ENCODE measurements around the gene NPPA.
"Not testable (repeated sequence)": the region's sequence is repeated elsewhere in the genome, so short reads cannot be mapped to it uniquely, and the experiment has no call there.

Gene NPPA

DNA sequence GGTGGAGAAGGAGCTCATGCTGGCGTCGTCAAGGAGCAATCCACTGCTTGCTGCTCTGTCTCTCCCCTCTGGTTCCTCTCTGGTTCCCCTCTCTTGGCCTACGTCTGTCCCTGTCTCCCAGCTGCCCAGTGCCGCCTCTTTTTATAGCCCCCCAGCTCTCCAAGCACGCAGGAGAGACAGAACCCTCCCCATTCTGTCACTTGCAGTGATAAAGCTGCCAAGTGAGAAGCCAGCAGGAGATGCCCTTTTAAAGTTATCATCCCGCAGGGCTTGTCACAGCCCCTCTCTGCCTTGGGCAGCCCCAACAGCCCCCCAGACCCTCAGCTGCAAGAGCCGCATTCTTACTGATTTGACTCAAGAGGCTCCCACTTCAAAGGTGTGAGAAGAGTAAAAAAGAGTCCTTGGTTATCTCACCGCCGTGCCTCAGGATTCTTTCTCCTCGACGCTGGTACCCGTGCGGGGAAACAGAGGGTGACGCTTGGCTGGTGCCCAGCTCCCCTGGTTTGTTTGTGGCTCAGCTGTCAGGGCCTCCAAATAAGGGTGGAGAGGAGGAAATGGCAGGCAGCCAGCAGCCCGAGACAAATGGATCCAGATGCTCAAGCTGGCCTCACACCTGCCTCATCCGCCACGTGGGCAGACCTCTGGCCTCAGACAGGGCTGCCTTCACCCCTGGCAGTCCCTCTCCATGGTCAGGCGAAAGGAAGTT, at the start of gene NPPA:
Gene NPPA, minus strand, starts transcription at position 117 of the 706 bp plus-strand sequence. Its CDS starts 99 bp downstream, at position 18.
- no peak for DNase-seq (ENCODE audit: low spot score)

DNA sequence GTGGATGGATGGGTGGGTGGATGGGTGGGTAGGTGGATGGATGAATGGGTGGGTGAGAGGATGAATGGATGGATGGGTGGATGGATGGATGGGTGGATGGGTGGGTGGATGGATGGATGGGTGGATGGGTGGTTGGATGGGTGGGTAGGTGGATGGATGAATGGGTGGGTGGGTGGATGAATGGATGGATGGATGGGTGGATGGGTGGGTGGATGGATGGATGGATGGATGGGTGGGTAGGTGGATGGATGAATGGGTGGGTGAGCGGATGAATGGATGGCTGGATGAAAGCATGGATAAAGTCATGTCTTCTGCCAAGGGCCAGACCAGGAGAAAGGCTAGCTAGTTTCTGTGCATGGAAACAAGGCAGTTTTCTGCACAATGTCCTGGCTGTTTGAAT, 46.9 kb upstream of the NPPA start:
- DNase-seq (ENCODE audit: low spot score) = not testable (repeated sequence)

DNA sequence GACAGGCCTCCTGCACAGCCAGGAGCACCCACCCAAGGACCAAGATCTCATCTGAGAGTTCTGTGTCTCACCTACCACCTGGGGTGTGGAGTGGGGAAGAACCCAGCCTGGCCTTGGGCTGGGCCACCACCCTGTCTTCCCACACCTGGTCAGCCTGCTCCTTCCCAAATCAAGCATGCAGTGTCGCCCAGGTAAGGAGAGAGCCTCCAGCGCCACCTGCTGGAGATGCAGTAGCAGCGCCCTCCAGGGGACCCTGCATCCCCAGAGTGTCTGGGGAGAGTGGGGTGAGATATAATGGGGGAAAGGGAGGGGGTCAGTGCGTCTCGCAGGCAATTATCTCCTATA, 46.3 kb upstream of the NPPA start:
- no peak for DNase-seq (ENCODE audit: low spot score)

DNA sequence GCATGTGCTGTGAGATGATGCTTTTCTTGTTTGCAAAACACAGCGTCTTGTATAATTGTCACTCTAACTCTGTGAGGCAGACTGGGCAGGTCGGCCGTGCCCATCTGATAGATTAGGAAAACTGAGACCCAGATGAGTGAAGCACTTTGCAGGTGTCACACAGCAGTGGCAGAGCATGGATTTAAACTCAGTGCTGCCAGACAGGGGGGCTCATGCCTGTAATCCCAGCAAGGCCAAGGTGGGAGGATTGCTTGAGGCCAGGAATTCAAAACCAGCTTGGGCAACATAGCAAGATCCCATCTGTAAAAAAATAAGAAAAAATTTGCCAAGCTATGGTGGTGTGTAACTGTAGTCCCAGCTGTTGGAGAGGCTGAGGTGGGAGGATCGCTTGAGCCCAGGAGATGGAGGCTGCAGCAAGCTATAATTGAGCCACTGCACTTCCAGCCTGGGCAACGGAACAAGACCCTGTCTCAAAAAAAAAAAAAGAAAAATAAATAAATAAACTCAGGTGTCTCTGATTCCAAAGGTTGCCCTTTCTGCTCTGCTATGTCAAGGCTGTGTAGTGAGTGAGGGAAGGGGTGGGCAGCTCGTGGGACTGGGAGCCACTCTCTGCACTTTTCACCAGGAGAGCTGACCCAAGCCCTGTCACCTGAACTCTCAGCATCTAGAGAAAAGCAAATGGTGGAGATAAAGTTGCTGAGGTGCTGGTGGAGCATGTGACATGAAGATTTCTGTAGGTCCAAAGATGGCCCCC, 44.0 kb upstream of the NPPA start:
- DNase-seq (ENCODE audit: low spot score) = no peak

DNA sequence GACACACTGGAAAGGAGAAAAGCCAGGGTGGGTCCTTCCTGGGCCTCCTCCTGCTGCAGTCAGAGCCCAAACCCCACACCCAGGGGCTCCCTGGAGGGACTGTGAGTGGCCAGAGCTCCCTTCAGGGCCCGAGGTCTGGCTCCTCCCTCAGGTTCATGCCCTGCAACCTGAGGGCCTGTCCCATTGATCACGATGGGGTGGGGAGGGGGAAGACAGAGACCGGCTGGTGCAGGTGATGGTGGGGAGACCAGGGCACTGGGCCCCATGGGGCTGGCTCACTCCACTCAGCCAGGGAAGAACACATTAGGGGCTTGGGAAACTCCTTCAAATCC, 41.3 kb upstream of the NPPA start:
- DNase-seq (ENCODE audit: low spot score) = no peak

DNA sequence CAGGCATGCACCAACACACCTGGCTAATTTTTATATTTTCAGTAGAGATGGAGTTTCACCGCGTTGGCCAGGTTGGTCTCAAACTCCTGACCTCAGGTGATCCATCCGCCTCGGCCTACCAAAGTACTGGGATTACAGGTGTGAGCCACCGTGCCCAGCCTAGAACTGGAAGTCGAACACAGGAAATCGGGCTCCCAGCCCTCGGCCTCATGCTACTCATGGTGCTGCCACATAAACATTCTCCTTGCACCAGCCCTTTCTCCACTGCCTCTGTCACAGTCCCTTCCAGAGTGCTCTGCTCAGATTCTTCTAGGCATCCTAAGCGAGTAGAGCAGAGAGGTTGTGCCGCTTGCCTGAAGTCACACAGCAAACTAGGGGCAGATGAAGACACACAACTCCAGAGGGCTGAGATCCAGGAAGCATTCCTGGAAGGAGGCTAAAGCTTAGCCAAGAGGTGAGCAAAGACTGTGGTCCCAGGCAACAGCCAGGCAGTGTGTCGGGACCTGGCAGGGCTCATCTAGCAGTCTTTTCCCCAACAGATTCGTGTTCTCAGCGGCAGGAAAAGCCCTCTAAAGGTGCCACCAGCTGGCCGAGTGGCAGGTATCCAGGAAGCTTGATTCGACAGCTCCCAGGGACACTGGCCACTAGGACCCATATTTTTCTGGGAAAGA, 40.8 kb upstream of the NPPA start:
- DNase-seq (ENCODE audit: low spot score) = no peak

- no peak for DNase-seq (ENCODE audit: low spot score)
Observed at GRCh38 chr1:11887666-11888007, 40.1 kb upstream of the NPPA start.

GRCh38 chr1:11886986-11887665, 39.5 kb upstream of the NPPA start:
- no peak for DNase-seq (ENCODE audit: low spot score)

GRCh38 chr1:11885916-11886315, 38.3 kb upstream of the NPPA start:
- no peak for DNase-seq (ENCODE audit: low spot score)

DNA sequence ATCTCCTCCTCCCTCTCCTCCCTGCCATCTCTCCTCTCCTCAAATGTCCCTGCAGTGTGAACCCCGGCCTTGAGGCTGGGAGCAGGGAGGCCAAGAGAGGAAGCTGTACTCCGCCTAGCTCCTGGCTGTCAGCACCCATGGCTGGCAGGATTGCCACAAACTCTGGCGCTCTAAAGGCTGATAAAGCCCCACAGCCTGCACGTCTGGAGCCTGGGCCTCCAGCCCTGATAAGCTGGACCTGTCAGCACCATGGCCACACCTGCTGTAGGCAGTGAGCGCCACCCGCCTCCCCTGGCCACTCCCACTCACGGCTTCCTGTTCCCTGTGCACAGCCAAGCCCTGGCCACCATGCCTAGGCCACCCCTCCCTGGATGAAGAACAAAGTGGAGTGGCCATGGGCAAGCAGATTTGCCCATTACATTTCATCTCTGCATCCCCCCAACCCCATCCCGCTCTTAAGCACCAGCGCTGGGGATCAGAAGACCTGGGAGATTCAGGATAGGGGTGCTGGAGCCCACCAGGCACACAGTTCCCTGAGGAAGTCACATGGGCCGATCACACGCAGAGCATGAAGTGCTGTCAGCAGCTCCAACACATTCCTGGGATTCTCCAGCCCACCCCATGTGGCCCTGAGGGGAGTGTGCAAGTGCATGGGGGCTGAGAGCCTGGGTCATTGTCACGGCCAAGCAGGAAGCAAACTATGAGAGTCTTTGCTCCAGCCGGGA, 35.4 kb upstream of the NPPA start:
- DNase-seq (ENCODE audit: low spot score) = no peak

DNA sequence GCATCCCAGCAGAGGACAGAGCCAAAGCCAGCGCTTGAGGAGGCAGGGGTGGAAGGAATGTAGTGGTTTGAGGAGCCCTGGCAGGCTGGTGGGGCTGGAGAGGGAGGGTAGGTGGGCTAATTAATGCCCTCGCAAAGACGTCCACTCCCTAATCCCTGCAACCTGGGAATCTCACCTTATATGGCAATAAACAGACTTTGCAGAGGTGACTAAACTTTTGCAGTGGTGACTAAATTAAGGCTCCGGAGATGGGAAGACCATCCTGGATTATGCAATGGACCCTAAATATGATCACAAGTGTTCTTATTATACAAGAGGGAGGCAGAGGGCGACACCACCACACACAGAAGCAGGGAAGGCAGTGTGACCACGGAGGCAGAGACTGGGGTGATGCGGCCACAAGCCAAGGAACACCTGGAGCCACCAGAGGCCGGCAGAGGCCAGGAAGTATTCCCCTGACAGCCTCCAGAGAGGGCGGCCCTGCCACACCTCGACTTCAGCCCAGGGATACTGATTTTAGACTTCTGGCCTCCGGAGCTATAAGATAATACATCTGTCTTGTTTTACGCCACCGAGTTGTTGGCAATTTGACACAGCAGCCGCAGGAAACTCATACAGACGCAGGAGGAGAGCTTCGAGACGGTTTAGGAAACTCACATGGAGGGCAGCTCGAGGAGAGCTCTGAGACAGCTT, 34.3 kb upstream of the NPPA start:
- DNase-seq (ENCODE audit: low spot score) = no peak

DNA sequence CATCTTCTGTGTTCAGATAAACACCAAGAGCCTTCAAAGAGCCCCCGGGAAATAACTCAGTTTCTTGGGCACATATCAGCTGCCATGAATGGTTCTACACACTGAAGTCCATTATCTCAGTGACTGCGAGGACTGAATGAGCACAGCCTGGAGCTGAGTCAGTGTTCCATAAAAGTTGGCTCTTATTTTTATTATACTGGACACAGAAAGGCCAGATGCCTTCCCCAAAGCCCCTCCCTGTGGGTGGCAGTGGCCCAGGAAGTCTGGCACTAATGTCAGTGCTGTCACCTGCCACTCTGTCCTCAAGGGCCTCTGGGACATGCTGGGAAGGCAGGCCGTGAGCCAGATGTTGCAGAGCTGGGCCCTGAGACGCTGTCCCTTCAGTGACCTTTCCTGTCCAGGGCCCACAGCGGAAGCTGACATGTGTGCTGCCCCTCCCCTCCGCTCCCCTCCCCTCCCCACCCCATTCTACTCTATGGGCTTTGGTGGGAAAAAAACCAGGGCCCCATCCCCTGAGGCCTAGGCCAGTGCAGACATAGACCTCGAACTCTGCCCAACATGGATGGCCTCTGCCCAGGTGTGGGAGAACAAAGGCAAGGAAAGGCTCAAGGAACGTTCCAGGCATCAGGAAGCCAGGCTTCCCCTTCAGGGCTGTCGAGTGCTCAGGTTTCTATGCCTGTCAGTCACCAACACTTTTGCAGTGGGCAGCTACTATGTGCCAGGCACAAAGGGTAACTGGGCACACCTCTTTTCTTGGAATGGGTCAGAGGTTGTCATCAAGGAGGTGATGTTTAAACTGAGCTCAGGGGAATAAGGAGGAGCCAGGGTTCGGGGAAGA, 33.5 kb upstream of the NPPA start:
- DNase-seq (ENCODE audit: low spot score) = peak; percentile 27

GRCh38 chr1:11880181-11880575, 32.6 kb upstream of the NPPA start:
- DNase-seq (ENCODE audit: low spot score) = no peak

DNA sequence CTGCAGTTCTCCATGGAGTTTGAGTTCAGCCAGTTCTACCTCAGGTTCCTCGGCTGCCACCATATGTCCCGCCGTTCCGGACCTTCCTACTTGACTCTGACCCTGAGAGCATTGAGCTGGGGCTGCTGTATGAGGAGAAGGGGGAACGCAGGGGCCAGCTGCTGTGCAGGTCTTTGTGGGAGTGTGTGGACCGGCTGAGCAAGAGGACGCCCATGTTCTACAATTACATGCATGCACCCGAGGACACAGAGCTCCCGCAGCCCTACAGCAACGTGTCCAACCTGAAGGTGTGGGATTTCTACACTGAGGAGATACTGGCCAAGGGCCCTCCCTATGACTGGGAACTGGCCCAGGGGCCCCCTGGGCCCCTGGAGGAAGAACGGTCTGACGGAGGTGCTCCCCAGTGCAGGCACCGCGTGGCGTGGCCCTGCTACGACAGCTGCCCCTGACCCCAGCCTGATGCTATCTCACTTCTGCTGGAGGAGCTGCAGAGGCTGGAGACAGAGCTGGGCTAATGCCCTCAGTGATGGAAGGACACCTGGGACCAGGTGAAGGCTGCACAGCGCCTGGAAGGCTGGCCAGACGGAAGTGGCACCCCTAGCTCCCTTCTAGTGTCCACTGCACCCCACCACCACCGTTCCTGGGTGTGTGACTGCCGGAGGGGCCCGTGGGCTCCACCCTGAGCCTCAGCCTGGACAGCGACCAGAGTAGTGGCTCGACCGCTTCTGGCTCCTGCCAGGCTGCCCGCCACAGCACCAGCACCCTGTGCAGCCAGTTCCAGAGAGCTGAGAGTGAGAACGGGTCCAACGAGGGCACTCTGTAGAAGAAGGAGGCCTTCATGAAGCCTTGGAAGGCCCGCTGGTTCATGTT, 32.0 kb upstream of the NPPA start:
- no peak for DNase-seq (ENCODE audit: low spot score)

- no peak for DNase-seq (ENCODE audit: low spot score)
Observed at GRCh38 chr1:11878891-11879190, 31.3 kb upstream of the NPPA start.

- DNase-seq (ENCODE audit: low spot score) = no peak
Observed at GRCh38 chr1:11878081-11878890, 30.7 kb upstream of the NPPA start.

- no peak for DNase-seq (ENCODE audit: low spot score)
Observed at GRCh38 chr1:11877074-11877473, 29.5 kb upstream of the NPPA start.

GRCh38 chr1:11875094-11875493, 27.5 kb upstream of the NPPA start:
- DNase-seq (ENCODE audit: low spot score) = no peak

DNA sequence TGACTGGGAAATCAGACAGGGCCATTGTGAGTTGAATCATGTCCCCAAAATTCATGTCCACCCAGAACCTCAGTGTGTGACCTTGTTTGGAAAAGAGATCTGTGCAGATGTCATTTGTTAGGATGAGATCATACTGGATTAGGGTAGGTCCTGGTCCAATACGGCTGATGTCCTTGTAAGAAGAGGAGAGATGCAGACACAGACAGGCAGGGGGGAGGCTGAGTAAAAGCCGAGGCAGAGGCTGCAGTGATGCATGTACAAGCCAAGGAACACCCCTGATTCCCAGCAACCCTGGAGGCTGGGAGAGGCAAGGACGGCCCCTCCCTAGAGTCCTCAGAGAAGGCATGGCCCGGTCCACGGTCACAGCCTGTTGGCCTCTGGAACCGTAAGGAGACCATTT, 27.0 kb upstream of the NPPA start:
- no peak for DNase-seq (ENCODE audit: low spot score)

Measured in putamen (tissue), 1 donor.